Activated naive CD8-positive, alpha-beta T cell treated with anti-CD3 and anti-CD28 coated beads, Interleukin-2, amount 50 U/mL, for 24 hours (primary cell): Measurements from ENCODE around the gene PBXIP1.

Experiments used
- ATAC-seq: fragments of 150-1000 bp; cut with Tn5 transposase; one replicate; pipeline ENCODE4 v1.10.0; 2021
- DNase-seq: peaks from one replicate; pipeline ENCODE4 v3.0.0; 2021
- H3K27ac Mint-ChIP-seq: one replicate; pipeline ENCODE4 v1.8.0; 2021; ENCODE audit warnings: mild to moderate bottlenecking, mixed read lengths
- H3K27me3 Mint-ChIP-seq: one replicate; pipeline ENCODE4 v1.8.0; 2021; ENCODE audit warnings: mixed read lengths
- H3K36me3 Mint-ChIP-seq: one replicate; pipeline ENCODE4 v1.8.0; 2021; ENCODE audit warnings: low read depth, mixed read lengths
- H3K4me1 Mint-ChIP-seq: one replicate; pipeline ENCODE4 v1.8.0; 2021; ENCODE audit warnings: mixed read lengths
- H3K4me3 Mint-ChIP-seq: one replicate; pipeline ENCODE4 v1.8.0; 2021; ENCODE audit warnings: mild to moderate bottlenecking, moderate library complexity, mixed read lengths
- H3K9me3 Mint-ChIP-seq: one replicate; pipeline ENCODE4 v1.8.0; 2021; ENCODE audit warnings: mixed read lengths

PBXIP1 gene

DNA sequence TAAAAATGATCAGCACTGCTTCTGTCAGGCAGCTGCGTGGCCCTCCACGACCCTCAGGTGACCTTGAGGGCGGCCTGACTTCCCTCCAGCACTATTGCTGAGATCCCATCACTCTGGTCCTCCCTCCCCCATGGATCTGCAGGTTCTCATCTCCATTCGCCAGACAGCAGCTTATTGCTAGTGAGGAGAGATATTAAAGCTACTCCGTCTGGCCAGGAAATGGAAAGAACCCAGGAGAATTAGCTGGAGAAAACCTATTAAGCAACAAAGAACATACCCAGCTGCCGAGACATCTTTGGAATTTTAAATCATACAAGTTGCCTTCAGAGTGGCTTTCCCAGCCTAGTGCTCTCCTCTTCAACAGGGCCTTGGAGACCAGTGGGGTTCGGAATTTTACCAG lies 60.1 kb downstream of the PBXIP1 start:
- Mint-ChIP-seq H3K36me3 (no peaks in the 10 kb centered on the region), H3K27ac (no peak overlapping the region), H3K9me3 (no peaks in the 10 kb centered on the region), H3K4me3 (no peak overlapping the region), H3K4me1 (peaks cover 2% of the 10 kb centered on the region), H3K27me3 (no peaks in the 10 kb centered on the region)
- ATAC-seq (no peak), DNase-seq (no peak)
